Measurements from ENCODE around the gene NUP188.

GRCh38 chr9:128898382-128898781 lies 49.1 kb upstream of the NUP188 start:
- no peak for TF ChIP-seq CTCF (tag by site-specific recombination; IDR thresholded peaks at IDR 0.05)
- no peak for TF ChIP-seq ZNF138 (tag by site-specific recombination; IDR thresholded peaks at IDR 0.05; ENCODE audit: borderline replicate concordance)
- TF ChIP-seq, protein P1, sequence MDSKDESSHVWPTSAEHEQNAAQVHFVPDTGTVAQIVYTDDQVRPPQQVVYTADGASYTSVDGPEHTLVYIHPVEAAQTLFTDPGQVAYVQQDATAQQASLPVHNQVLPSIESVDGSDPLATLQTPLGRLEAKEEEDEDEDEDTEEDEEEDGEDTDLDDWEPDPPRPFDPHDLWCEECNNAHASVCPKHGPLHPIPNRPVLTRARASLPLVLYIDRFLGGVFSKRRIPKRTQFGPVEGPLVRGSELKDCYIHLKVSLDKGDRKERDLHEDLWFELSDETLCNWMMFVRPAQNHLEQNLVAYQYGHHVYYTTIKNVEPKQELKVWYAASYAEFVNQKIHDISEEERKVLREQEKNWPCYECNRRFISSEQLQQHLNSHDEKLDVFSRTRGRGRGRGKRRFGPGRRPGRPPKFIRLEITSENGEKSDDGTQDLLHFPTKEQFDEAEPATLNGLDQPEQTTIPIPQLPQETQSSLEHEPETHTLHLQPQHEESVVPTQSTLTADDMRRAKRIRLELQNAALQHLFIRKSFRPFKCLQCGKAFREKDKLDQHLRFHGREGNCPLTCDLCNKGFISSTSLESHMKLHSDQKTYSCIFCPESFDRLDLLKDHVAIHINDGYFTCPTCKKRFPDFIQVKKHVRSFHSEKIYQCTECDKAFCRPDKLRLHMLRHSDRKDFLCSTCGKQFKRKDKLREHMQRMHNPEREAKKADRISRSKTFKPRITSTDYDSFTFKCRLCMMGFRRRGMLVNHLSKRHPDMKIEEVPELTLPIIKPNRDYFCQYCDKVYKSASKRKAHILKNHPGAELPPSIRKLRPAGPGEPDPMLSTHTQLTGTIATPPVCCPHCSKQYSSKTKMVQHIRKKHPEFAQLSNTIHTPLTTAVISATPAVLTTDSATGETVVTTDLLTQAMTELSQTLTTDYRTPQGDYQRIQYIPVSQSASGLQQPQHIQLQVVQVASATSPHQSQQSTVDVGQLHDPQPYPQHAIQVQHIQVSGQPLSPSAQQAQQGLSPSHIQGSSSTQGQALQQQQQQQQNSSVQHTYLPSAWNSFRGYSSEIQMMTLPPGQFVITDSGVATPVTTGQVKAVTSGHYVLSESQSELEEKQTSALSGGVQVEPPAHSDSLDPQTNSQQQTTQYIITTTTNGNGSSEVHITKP (tag by site-specific recombination; IDR thresholded peaks at IDR 0.05) = no peak
- TF ChIP-seq SP3 (tag by site-specific recombination; IDR thresholded peaks at IDR 0.05) = no peak
- TF ChIP-seq KLF1 (tag by site-specific recombination; IDR thresholded peaks at IDR 0.05) = no peak
- TF ChIP-seq KLF10 (tag by site-specific recombination; IDR thresholded peaks at IDR 0.05) = no peak
- TF ChIP-seq ZNF560 (tag by site-specific recombination; IDR thresholded peaks at IDR 0.05; ENCODE audit: borderline replicate concordance) = no peak

Data from HEK293 (cell line).